ENCODE measurements around the gene CLDN11.

- TF ChIP-seq POLR2A (IDR thresholded peaks at IDR 0.05; ENCODE audit: control extremely low read depth in 1 of 2, low read depth in 2 of 2, low read length in 2 of 2) (no peak), TBP (IDR thresholded peaks at IDR 0.05; ENCODE audit: low read depth, low read length) (no peak), CTCF (IDR thresholded peaks at IDR 0.05; ENCODE audit: control extremely low read depth in 1 of 3, insufficient read depth in 1 of 3, low read depth in 1 of 3, low read length in 3 of 3) (no peak), ASH2L (IDR thresholded peaks at IDR 0.05; ENCODE audit: low read length) (no peak)
Measured at GRCh38 chr3:170417090-170417489, 1.6 kb upstream of the CLDN11 start.

Measured in H1 (cell line).